Neural crest cell (in vitro differentiated cells): ENCODE results near the gene CDK14. TPM values are rescaled to one million over a fixed set of nuclear protein-coding genes. Genes with fewer than 3 reads are reported as not detected.

Experiments used
- DNase-seq: peaks from one replicate; pipeline ENCODE4 v3.0.0; 2021; ENCODE audit warnings: low read depth, mixed read lengths, low spot score
- H3K27ac Mint-ChIP-seq: one replicate; pipeline ENCODE4 v1.8.0; 2021; ENCODE audit warnings: mild to moderate bottlenecking, mixed read lengths; ENCODE audit not compliant: unreplicated experiment
- H3K27me3 Mint-ChIP-seq: 2 replicates; pipeline ENCODE4 v1.8.0; 2021; ENCODE audit warnings: low read depth, mild to moderate bottlenecking, mixed read lengths
- H3K36me3 Mint-ChIP-seq: 2 replicates; pipeline ENCODE4 v1.8.0; 2021; ENCODE audit warnings: low read depth, mild to moderate bottlenecking, mixed read lengths
- H3K4me1 Mint-ChIP-seq: 2 replicates; pipeline ENCODE4 v1.8.0; 2021; ENCODE audit warnings: mixed read lengths
- H3K4me3 Mint-ChIP-seq: one replicate; pipeline ENCODE4 v1.8.0; 2021; ENCODE audit warnings: mild to moderate bottlenecking, mixed read lengths
- H3K9me3 Mint-ChIP-seq: 2 replicates; pipeline ENCODE4 v1.8.0; 2021; ENCODE audit warnings: mixed read lengths
- total RNA-seq: library from RNA; stranded (reverse); gene quantifications from 2 replicates; pipeline ENCODE4 v1.2.1, GENCODE V29; 2021
- TF ChIP-seq, protein P1 (sequence below): fragments of 200-600 bp; sonication (generic); conservative IDR thresholded peaks from 2 replicates; pipeline ENCODE4 v1.5.0; 2021; ENCODE audit warnings: antibody characterized with exemption, mild to moderate bottlenecking

Gene CDK14
- total RNA-seq, 1 donor from 2014 or later = 49.6 TPM

DNA sequence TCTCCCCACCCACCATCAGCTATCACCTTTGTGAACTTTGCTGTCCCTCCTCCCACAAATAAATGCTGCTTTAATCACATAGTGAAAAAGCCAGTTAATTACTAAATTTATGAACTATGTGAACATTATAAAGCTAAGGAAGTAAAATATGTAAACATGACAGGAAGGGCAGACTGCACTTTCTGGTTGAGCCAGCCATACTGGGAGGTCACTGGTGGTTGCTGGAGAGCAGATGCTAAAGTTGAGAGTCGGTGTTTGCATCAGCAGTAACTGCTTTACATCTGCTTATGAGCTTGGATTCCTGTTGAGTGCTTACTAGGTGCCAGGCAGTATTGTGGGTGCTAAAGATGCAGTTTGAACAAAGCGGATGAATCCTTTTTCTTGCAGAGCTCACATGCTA, 458.3 kb downstream of the CDK14 start:
- H3K36me3 Mint-ChIP-seq = peaks cover 3% of the 10 kb centered on the region
- H3K4me1 Mint-ChIP-seq = peaks cover 5% of the 10 kb centered on the region
- H3K27ac Mint-ChIP-seq = no peak overlapping the region
- DNase-seq = no peak
- no peaks in the 10 kb centered on the region for H3K9me3 Mint-ChIP-seq
- TF ChIP-seq, protein P1, sequence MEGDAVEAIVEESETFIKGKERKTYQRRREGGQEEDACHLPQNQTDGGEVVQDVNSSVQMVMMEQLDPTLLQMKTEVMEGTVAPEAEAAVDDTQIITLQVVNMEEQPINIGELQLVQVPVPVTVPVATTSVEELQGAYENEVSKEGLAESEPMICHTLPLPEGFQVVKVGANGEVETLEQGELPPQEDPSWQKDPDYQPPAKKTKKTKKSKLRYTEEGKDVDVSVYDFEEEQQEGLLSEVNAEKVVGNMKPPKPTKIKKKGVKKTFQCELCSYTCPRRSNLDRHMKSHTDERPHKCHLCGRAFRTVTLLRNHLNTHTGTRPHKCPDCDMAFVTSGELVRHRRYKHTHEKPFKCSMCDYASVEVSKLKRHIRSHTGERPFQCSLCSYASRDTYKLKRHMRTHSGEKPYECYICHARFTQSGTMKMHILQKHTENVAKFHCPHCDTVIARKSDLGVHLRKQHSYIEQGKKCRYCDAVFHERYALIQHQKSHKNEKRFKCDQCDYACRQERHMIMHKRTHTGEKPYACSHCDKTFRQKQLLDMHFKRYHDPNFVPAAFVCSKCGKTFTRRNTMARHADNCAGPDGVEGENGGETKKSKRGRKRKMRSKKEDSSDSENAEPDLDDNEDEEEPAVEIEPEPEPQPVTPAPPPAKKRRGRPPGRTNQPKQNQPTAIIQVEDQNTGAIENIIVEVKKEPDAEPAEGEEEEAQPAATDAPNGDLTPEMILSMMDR = no peak
- no peaks in the 10 kb centered on the region for H3K27me3 Mint-ChIP-seq
- no peak overlapping the region for H3K4me3 Mint-ChIP-seq

DNA sequence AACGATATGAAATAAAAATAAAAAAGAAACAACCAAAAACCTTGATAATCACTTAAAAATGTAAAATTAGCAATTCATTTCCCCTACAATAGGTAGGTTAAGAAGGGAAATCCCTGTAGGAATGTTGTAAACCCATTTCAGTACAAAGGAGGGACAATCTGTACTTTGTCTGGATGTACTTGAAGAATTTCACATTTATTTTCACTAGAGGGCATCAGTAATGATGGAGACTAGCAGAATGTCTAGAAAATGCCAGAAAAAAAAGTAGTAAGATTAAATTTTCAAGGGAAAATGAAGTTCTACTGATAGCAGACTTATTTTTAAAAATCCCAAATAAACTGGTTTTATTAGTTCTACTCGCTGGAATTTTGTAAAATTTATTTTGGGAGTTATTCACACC, 459.1 kb downstream of the CDK14 start:
- H3K27me3 Mint-ChIP-seq = no peaks in the 10 kb centered on the region
- TF ChIP-seq, protein P1 = peak; percentile 33
- H3K9me3 Mint-ChIP-seq = no peaks in the 10 kb centered on the region
- no peak overlapping the region for H3K4me3 Mint-ChIP-seq
- H3K27ac Mint-ChIP-seq = no peak overlapping the region
- DNase-seq = no peak
- H3K36me3 Mint-ChIP-seq = peaks cover 5% of the 10 kb centered on the region
- peaks cover 5% of the 10 kb centered on the region for H3K4me1 Mint-ChIP-seq

DNA sequence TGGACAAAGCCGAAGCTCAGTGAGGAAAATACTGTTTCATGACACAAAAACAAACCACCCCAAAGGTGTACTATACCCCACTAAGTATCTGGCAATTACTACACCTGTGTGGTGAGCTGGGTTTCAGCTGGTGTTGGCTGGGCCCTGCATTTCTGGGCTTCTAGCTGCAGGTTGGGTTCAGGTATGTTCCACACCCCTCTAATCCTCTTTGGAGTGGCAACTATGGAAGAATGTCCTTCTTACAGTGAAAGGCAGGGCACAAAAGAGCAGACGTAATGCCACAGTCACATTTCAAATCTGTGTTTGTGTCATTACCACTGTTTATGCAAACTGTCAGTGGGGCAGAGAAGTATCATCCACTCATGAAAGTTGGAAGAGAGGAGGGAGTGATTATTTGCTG, 466.6 kb downstream of the CDK14 start:
- H3K9me3 Mint-ChIP-seq = no peaks in the 10 kb centered on the region
- H3K4me3 Mint-ChIP-seq = no peak overlapping the region
- H3K27me3 Mint-ChIP-seq = no peaks in the 10 kb centered on the region
- H3K36me3 Mint-ChIP-seq = peaks cover 12% of the 10 kb centered on the region
- H3K27ac Mint-ChIP-seq = no peak overlapping the region
- TF ChIP-seq, protein P1 = no peak
- peaks cover 8% of the 10 kb centered on the region for H3K4me1 Mint-ChIP-seq
- no peak for DNase-seq

DNA sequence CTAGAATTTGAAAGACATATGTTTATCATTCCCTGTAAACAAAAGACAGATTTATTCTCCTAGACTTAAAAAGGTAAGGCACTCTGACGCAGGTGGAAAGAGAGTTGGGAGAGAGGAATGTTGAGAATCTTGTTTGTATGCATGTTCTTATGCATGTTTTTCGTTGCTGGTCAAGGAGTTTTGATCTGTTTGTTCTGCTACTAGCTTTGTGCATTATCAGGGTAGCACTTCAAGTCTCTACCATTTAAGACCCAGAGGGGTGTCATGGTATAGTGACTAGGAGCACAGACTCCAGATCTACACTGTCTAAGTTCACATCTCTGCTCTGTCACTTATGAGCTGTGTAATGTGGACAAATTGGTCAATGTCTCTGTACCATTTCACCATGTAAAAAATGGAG, 467.9 kb downstream of the CDK14 start:
- Mint-ChIP-seq H3K27ac (no peak overlapping the region), H3K4me3 (no peak overlapping the region), H3K9me3 (no peaks in the 10 kb centered on the region), H3K36me3 (peaks cover 12% of the 10 kb centered on the region), H3K4me1 (peaks cover 8% of the 10 kb centered on the region), H3K27me3 (no peaks in the 10 kb centered on the region)
- no peak for DNase-seq
- TF ChIP-seq, protein P1 = no peak

DNA sequence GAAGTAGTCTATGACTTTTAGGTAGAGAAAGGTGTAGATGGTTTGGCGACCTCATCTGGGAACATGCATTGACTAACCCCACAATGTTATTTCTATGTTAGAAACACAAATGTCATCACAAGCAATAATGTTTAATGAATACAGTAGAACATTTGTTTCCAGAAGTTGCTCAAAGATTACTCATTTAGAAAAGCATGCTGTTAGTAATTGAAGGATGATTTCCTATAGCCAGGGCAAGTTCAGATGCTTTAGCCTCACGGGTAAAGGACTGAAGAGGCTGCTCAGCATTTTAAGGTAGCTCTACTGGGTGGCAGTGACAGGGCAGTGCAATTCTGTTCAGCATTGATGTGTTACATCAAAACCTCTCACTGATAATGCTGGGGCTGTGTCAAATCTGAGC, 468.8 kb downstream of the CDK14 start:
- no peaks in the 10 kb centered on the region for H3K27me3 Mint-ChIP-seq
- peaks cover 8% of the 10 kb centered on the region for H3K4me1 Mint-ChIP-seq
- no peaks in the 10 kb centered on the region for H3K9me3 Mint-ChIP-seq
- DNase-seq = no peak
- no peak overlapping the region for H3K27ac Mint-ChIP-seq
- no peak overlapping the region for H3K4me3 Mint-ChIP-seq
- H3K36me3 Mint-ChIP-seq = peaks cover 12% of the 10 kb centered on the region
- TF ChIP-seq, protein P1 = no peak

- Mint-ChIP-seq H3K27ac (no peak overlapping the region), H3K27me3 (no peaks in the 10 kb centered on the region), H3K36me3 (peaks cover 5% of the 10 kb centered on the region), H3K4me3 (no peak overlapping the region), H3K4me1 (peaks cover 8% of the 10 kb centered on the region), H3K9me3 (no peaks in the 10 kb centered on the region)
- TF ChIP-seq, protein P1 = no peak
- no peak for DNase-seq
Observed at GRCh38 chr7:91066627-91067026, 470.5 kb downstream of the CDK14 start.
